ENCODE results near the gene ITGB3. TPM values are rescaled to one million over a fixed set of nuclear protein-coding genes. Genes with fewer than 3 reads are reported as not detected.

Gene ITGB3
- total RNA-seq, 1 donor from 2014 or later: 174 TPM

DNA sequence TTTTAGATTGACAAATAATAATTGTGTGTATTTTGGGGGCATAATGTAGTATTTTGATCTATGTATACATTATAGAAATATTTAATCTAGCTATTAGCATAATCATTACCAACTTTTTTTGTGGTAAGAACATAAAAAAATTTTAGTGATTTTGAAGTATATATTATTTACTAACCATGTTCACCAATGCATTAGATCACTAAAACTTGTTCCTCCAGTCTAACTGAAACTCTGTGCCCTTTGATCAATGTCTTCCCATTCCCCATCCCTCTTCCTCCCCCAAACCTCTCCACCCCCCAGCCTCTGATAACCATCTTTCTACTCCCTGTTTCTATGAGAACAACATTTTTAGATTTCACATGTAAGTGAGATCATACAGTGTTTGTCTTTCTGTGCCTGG is 78.7 kb downstream of the ITGB3 start:
- no peak for DNase-seq (ENCODE audit: low read depth)
- TF ChIP-seq, protein P1, sequence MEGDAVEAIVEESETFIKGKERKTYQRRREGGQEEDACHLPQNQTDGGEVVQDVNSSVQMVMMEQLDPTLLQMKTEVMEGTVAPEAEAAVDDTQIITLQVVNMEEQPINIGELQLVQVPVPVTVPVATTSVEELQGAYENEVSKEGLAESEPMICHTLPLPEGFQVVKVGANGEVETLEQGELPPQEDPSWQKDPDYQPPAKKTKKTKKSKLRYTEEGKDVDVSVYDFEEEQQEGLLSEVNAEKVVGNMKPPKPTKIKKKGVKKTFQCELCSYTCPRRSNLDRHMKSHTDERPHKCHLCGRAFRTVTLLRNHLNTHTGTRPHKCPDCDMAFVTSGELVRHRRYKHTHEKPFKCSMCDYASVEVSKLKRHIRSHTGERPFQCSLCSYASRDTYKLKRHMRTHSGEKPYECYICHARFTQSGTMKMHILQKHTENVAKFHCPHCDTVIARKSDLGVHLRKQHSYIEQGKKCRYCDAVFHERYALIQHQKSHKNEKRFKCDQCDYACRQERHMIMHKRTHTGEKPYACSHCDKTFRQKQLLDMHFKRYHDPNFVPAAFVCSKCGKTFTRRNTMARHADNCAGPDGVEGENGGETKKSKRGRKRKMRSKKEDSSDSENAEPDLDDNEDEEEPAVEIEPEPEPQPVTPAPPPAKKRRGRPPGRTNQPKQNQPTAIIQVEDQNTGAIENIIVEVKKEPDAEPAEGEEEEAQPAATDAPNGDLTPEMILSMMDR (IDR thresholded peaks at IDR 0.05; ENCODE audit: insufficient read depth, low read length, poor library complexity, severe bottlenecking): no peak
- Histone ChIP-seq H3K36me3 (ENCODE audit: control insufficient read depth, insufficient read depth, low read length) (no peaks in the 10 kb centered on the region), H3K4me3 (ENCODE audit: low read depth, low read length) (no peak overlapping the region), H3K27me3 (ENCODE audit: control insufficient read depth, insufficient read depth, low read length) (no peaks in the 10 kb centered on the region)

DNA sequence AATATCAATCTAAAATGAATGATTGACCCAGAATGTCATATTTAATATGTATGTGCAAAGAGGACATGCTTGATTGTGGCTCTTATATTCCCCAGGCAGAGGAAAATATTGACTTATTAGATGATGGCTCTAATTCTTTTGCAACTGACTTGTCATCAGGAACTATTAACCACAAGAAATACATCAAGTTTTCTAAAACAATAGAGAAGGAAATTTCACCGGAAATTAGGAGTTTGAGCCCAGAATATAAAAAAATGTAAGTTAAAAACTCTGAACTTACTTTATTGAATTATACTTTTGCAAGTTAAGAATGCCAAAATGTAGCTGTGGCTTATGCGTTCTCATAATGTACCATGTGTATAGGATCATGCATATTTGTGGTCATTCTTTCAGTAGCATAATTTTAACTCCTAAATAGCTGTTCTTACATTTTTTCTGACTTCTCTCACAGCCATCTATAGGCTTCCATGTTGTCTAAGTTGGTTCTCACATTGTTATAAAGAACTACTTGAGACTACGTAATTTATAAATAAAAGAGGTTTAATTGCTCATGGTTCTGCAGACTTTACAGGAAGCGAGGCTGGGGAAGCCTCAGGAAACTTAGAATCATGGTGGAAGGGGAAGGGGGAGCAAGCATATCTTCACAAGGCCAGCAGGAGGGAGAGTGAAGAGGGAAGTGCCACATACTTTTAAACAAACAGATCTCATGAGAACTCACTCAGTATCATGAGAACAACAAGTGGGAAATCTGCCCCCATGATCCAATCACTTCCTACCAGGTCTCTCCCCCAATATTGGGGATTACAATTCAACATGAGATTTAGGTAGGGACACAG is 81.7 kb downstream of the ITGB3 start:
- TF ChIP-seq, protein P1 (IDR thresholded peaks at IDR 0.05; ENCODE audit: insufficient read depth, low read length, poor library complexity, severe bottlenecking): no peak
- Histone ChIP-seq H3K4me3 (ENCODE audit: low read depth, low read length) (no peak overlapping the region), H3K27me3 (ENCODE audit: control insufficient read depth, insufficient read depth, low read length) (no peaks in the 10 kb centered on the region), H3K36me3 (ENCODE audit: control insufficient read depth, insufficient read depth, low read length) (no peaks in the 10 kb centered on the region)
- DNase-seq (ENCODE audit: low read depth): no peak

DNA sequence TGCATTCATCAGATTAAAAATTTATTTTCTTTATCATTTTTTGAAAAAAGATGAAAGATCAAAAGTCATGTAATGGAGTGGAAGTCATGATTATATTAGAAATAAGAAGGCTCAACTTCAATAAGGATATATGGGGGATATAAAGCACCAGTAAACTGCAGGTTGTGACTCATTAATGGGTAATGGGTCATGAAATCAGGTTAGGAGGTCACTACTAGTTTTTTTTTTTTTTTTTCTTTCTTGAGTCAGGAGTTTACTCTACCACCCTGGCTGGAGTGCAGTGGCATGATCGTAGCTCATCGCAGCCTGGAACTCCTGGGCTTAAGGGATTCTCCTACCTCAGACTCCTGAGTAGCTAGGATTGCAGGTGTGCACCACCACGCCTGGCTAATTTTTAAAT is 84.4 kb downstream of the ITGB3 start:
- TF ChIP-seq, protein P1 (IDR thresholded peaks at IDR 0.05; ENCODE audit: insufficient read depth, low read length, poor library complexity, severe bottlenecking): no peak
- no peaks in the 10 kb centered on the region for H3K27me3 ChIP-seq (ENCODE audit: control insufficient read depth, insufficient read depth, low read length)
- no peaks in the 10 kb centered on the region for H3K36me3 ChIP-seq (ENCODE audit: control insufficient read depth, insufficient read depth, low read length)
- no peak for DNase-seq (ENCODE audit: low read depth)
- H3K4me3 ChIP-seq (ENCODE audit: low read depth, low read length): no peak overlapping the region

DNA sequence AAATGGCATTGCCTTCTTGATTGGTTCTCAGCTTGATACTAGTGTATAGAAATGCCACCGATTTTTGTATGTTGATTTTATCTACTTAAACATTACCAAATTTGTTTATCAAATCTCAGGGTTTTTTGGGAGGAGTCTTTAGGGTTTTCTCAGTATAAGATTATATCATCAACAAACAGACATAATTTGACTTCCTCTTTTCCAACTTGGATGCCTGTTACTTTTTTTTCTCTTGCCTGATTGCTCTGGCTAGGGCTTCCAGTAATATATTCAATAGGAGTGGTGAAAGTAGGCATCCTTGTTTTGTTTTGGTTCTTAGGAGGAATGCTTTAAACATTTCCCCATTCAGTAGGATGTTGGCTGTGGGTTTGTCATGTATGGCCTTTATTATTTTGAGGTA is 99.2 kb downstream of the ITGB3 start:
- TF ChIP-seq, protein P1 (IDR thresholded peaks at IDR 0.05; ENCODE audit: insufficient read depth, low read length, poor library complexity, severe bottlenecking): no peak
- H3K36me3 ChIP-seq (ENCODE audit: control insufficient read depth, insufficient read depth, low read length): no peaks in the 10 kb centered on the region
- DNase-seq (ENCODE audit: low read depth): no peak
- H3K27me3 ChIP-seq (ENCODE audit: control insufficient read depth, insufficient read depth, low read length): no peaks in the 10 kb centered on the region
- H3K4me3 ChIP-seq (ENCODE audit: low read depth, low read length): no peak overlapping the region

DNA sequence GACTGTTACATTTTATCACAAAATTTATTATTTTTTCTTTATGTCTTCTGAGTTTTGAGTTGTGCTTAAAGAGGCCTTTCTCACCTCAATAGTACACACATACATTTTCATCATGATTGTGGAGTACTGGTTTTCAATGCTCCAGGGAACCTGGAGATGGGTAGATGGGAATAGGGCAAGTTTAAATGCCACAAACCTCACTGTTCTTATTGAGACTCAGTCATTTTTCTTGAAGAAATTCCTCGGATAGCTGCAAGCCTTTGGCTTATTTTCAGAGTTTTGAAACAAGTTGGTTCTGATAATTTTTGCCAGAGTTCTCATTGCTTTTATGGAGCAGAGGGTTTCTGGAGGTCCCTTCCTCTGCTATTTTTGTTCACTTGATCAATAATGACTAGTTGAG is 105.0 kb downstream of the ITGB3 start:
- TF ChIP-seq, protein P1 (IDR thresholded peaks at IDR 0.05; ENCODE audit: insufficient read depth, low read length, poor library complexity, severe bottlenecking): no peak
- H3K27me3 ChIP-seq (ENCODE audit: control insufficient read depth, insufficient read depth, low read length): no peaks in the 10 kb centered on the region
- H3K36me3 ChIP-seq (ENCODE audit: control insufficient read depth, insufficient read depth, low read length): no peaks in the 10 kb centered on the region
- no peak overlapping the region for H3K4me3 ChIP-seq (ENCODE audit: low read depth, low read length)
- DNase-seq (ENCODE audit: low read depth): no peak

Other genes with a start within 250 kb of the ITGB3 start
- 56.1 and 62.7 TPM in 2 replicates for gene CDC27, start 64.5 kb upstream of the ITGB3 start, total RNA-seq
- not detected in 2 replicates for gene MYL4, start 44.5 kb upstream of the ITGB3 start, total RNA-seq
- 6.7 and 9.2 TPM in 2 replicates for gene EFCAB13, start 70.1 kb downstream of the ITGB3 start, total RNA-seq

Measured in kidney epithelial cell (primary cell).